OCI-LY3 (cell line): ENCODE data around the gene DRD2.

ENCODE experiments used
- CTCF ChIP-seq: fragments of 200-600, 300-600 bp; sonication (generic); IDR thresholded peaks from 2 replicates; pipeline ENCODE4 v1.5.1; 2014; ENCODE audit warnings: antibody characterized with exemption, low read length, low read depth
- EZH2phosphoT487 ChIP-seq: fragments of 200-600 bp; shearing (Covaris generic); IDR thresholded peaks from 2 replicates; pipeline ENCODE4 v1.6.1; 2018; ENCODE audit warnings: antibody characterized with exemption, mixed run types, low read depth

DNA sequence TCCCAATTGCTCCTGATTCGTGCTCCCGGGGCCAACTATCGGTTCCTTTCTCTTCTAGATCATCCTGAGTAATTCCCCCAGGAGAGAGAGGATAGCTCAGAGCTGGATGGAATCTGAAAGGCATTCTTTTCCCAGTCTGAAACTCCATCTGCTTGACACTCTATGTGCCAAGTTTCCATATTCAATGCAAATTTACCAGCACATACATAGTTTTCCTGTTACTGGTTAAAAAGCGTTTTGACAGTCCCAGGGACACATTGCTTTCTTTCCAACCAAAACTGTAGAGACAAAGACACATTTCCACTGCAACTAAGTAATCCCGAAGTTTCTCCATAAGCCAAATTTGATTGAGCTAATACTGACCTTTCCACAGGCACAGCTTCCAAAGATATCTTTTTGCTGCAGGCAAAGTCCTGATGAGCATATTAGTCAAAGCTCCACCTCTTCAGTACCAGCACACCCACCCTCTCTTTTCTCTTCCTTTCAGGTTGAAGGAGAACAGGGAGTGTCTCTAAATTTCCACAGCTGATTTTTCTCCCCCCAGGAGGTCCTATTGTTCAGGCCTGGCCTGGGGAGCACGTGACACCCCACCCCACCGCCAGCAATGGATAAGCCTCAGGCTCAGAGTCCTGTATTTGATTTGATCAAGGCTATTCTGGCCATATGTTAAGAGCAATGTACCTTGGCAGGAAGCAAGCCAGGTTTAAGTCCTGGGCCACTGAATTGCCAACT lies 97.4 kb downstream of the DRD2 start:
- TF ChIP-seq CTCF (no peak), EZH2phosphoT487 (no peak)
